CD4-positive, alpha-beta T cell (primary cell): Measurements from ENCODE around the gene ZNF860. TPM values are rescaled to one million over a fixed set of nuclear protein-coding genes. Genes with fewer than 3 reads are reported as not detected.

Experiments
- ATAC-seq: fragments of 200-7000 bp; cut with Tn5 transposase; one replicate; pipeline ENCODE4 v1.10.0; 2022; ENCODE audit warnings: mild to moderate bottlenecking; ENCODE audit not compliant: poor library complexity
- CTCF ChIA-PET: fragments of 350-600 bp; sonication (Branson Sonifier 250); formaldehyde crosslinking; loops from one replicate; lab custom pipeline; 2021; ENCODE audit warnings: antibody characterized with exemption, inconsistent platforms; lab: Charles Lee
- POLR2A ChIA-PET: fragments of 350-600 bp; sonication (Branson Sonifier 250); formaldehyde crosslinking; loops from one replicate; lab custom pipeline; 2021; ENCODE audit warnings: antibody characterized with exemption, inconsistent platforms; lab: Charles Lee
- DNase-seq, 14 experiments: peaks; one replicate each; pipeline ENCODE4 v3.0.0-alpha.2; 2013 to 2020; ENCODE audit warnings: mixed read lengths in 2 of 14
- H3K27ac ChIP-seq, 2 donors: one replicate each; pipeline versions ENCODE4 v1.5.1 to v1.7.0; 2013; ENCODE audit warnings: low read length in 2 of 2, low read depth in 1 of 2, mild to moderate bottlenecking in 1 of 2
- H3K27me3 ChIP-seq, 2 experiments: 1 replicate in 1 of 2; 2 replicates in 1 of 2; pipeline versions ENCODE4 v1.6.1 to v1.7.0; 2013; ENCODE audit warnings: low read length in 2 of 2, control low read depth in 1 of 2, mild to moderate bottlenecking in 1 of 2, moderate library complexity in 1 of 2; ENCODE audit not compliant: insufficient read depth in 2 of 2, control insufficient read depth in 1 of 2
- H3K36me3 ChIP-seq: one replicate; pipeline ENCODE4 v1.6.1; 2013; ENCODE audit warnings: low read length, control low read depth; ENCODE audit not compliant: insufficient read depth
- H3K4me1 ChIP-seq: one replicate; pipeline ENCODE4 v1.6.1; 2013; ENCODE audit warnings: low read length, control low read depth; ENCODE audit not compliant: insufficient read depth
- H3K4me3 ChIP-seq: one replicate; pipeline ENCODE4 v1.5.1; 2013; ENCODE audit warnings: mild to moderate bottlenecking, low read length, moderate library complexity
- H3K9me3 ChIP-seq, 2 experiments: 1 replicate in 1 of 2; 2 replicates in 1 of 2; pipeline versions ENCODE4 v1.6.1 to v1.7.0; 2013; ENCODE audit warnings: low read length in 2 of 2, mild to moderate bottlenecking in 2 of 2, control low read depth in 1 of 2, moderate library complexity in 1 of 2; ENCODE audit not compliant: control insufficient read depth in 1 of 2, insufficient read depth in 1 of 2
- H3K27ac Mint-ChIP-seq: one replicate; pipeline ENCODE4 v1.8.0; 2020; ENCODE audit warnings: mixed read lengths
- H3K27me3 Mint-ChIP-seq: one replicate; pipeline ENCODE4 v1.8.0; 2021; ENCODE audit warnings: mixed read lengths
- H3K36me3 Mint-ChIP-seq: one replicate; pipeline ENCODE4 v1.8.0; 2021; ENCODE audit warnings: low read depth, mixed read lengths
- H3K4me1 Mint-ChIP-seq: one replicate; pipeline ENCODE4 v1.8.0; 2021; ENCODE audit warnings: low read depth, mixed read lengths
- H3K4me3 Mint-ChIP-seq: one replicate; pipeline ENCODE4 v1.8.0; 2020; ENCODE audit warnings: mild to moderate bottlenecking, mixed read lengths
- H3K9me3 Mint-ChIP-seq: one replicate; pipeline ENCODE4 v1.8.0; 2020; ENCODE audit warnings: mixed read lengths
- CTCF ChIP-seq: fragments of 200-600 bp; IDR thresholded peaks from one replicate; pipeline ENCODE4 v1.8.0; 2022; ENCODE audit warnings: antibody characterized with exemption, mild to moderate bottlenecking
- intact Hi-C, 2 experiments: fragments of 100-400 bp; cut with DNase I in 1 of 2; cut with micrococcal nuclease in 1 of 2; formaldehyde crosslinking; loops; one replicate each; pipeline versions ENCODE4 v1.15.1 to v1.9.0; 2023 to 2025; cut with DNase I, micrococcal nuclease
- total RNA-seq, 174 experiments: library from RNA in 2 of 174; stranded (reverse) in 2 of 174; gene quantifications; one replicate each; pipeline ENCODE4 v1.2.3 and lab custom pipeline; 2021 to 2026

Gene ZNF860
- total RNA-seq, 2 experiments from 2014 or later: not detected

- Mint-ChIP-seq H3K9me3 (no peaks in the 10 kb centered on the region), H3K4me3 (no peak overlapping the region)
These were observed 3.8 kb upstream of the ZNF860 start for GRCh38 chr3:31977736-31978135.

GRCh38 chr3:31978553-31978952 is 3.0 kb upstream of the ZNF860 start:
- peaks cover 0 to 4% of the 10 kb centered on the region in 2 experiments for H3K9me3 ChIP-seq
- Mint-ChIP-seq H3K27me3 (peaks cover 79% of the 10 kb centered on the region), H3K36me3 (peaks cover 3% of the 10 kb centered on the region), H3K9me3 (no peaks in the 10 kb centered on the region), H3K27ac (no peak overlapping the region), H3K4me3 (no peak overlapping the region), H3K4me1 (peaks cover 11% of the 10 kb centered on the region)
- intact Hi-C loops: no loop called here
- H3K27ac ChIP-seq: no peak overlapping the region
- ATAC-seq (no peak), DNase-seq (no peak)
- peaks cover 18% of the 10 kb centered on the region for H3K4me1 ChIP-seq
- no peak overlapping the region for H3K4me3 ChIP-seq
- TF ChIP-seq CTCF: no peak
- no peaks in the 10 kb centered on the region for H3K36me3 ChIP-seq
- ChIA-PET POLR2A (no interaction called here), CTCF (no interaction called here)
- peaks cover 29 to 43% of the 10 kb centered on the region in 2 experiments for H3K27me3 ChIP-seq

More at GRCh38 chr3:31977736-31978135, 3.8 kb upstream of the ZNF860 start:
- peaks cover 11% of the 10 kb centered on the region for H3K4me1 Mint-ChIP-seq
- peaks cover 3% of the 10 kb centered on the region for H3K36me3 Mint-ChIP-seq
- H3K36me3 ChIP-seq: no peaks in the 10 kb centered on the region
- H3K27ac Mint-ChIP-seq: no peak overlapping the region
- peaks cover 0 to 4% of the 10 kb centered on the region in 2 experiments for H3K9me3 ChIP-seq
- H3K27me3 ChIP-seq: peaks cover 29 to 39% of the 10 kb centered on the region in 2 experiments
- peaks cover 70% of the 10 kb centered on the region for H3K27me3 Mint-ChIP-seq
- ChIA-PET CTCF (no interaction called here), POLR2A (no interaction called here)
- no peak overlapping the region for H3K27ac ChIP-seq
- peaks cover 18% of the 10 kb centered on the region for H3K4me1 ChIP-seq
- no peak for ATAC-seq
- intact Hi-C loops: no loop called here
- no peak overlapping the region for H3K4me3 ChIP-seq
- DNase-seq: no peak
- no peak for TF ChIP-seq CTCF

- Histone ChIP-seq H3K27me3 (peaks cover 29 to 43% of the 10 kb centered on the region in 2 experiments), H3K27ac (no peak overlapping the region), H3K4me1 (peaks cover 18% of the 10 kb centered on the region), H3K9me3 (peaks cover 0 to 4% of the 10 kb centered on the region in 2 experiments), H3K36me3 (no peaks in the 10 kb centered on the region), H3K4me3 (no peak overlapping the region)
- H3K9me3 Mint-ChIP-seq: no peaks in the 10 kb centered on the region
- H3K36me3 Mint-ChIP-seq: peaks cover 3% of the 10 kb centered on the region
- ChIA-PET CTCF (no interaction called here), POLR2A (no interaction called here)
- H3K4me3 Mint-ChIP-seq: peak overlapping the region; percentile 83
- H3K4me1 Mint-ChIP-seq: peaks cover 11% of the 10 kb centered on the region
- no peak for TF ChIP-seq CTCF
- H3K27me3 Mint-ChIP-seq: peaks cover 81% of the 10 kb centered on the region
- no peak for ATAC-seq
- DNase-seq: no peak
- intact Hi-C loops: no loop called here
- no peak overlapping the region for H3K27ac Mint-ChIP-seq
These were observed 2.4 kb upstream of the ZNF860 start for GRCh38 chr3:31979001-31979697.
